ENCODE data around the gene PCK2.

The PCK2 gene

DNA sequence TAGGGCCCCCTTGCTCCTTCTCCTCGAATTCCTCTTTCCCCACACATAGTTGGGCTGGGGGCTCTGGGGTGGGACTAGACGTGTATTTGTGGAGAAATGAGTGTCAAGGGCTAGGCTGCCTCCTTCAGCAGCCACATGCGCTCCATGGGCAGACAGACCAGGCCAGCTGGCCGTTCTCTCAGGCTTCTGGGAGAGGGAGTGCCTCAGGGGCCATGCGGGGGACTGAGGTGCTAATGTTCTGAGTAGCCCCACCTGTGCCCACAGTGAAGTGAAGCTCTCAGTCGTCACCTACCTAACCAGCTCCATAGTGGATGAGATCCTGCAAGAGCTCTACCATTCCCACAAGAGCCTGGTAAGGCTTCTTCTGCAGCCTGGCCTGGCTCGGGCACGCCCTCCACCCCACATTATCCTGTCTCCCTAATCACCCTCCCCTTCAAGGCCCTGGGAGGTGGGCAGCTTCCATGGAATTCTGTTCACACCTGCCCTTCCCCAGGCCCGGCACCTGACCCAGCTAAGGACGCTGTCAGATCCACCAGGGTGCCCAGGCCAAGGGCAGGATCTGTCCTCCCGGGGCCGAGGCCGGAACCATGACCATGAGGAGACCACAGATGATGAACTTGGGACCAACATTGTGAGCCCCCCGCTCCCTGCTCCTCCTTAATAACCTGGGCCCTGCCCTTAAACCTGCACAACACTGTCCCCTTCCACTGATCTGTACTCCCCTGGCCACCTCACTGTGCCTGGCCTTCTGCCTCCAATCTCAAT, 31.7 kb upstream of the PCK2 start:
- DNase-seq: no peak

GRCh38 chr14:24063263-24063836, 30.8 kb upstream of the PCK2 start:
- DNase-seq: no peak

- DNase-seq: no peak
Measured at GRCh38 chr14:24064091-24064795, 29.9 kb upstream of the PCK2 start.

DNA sequence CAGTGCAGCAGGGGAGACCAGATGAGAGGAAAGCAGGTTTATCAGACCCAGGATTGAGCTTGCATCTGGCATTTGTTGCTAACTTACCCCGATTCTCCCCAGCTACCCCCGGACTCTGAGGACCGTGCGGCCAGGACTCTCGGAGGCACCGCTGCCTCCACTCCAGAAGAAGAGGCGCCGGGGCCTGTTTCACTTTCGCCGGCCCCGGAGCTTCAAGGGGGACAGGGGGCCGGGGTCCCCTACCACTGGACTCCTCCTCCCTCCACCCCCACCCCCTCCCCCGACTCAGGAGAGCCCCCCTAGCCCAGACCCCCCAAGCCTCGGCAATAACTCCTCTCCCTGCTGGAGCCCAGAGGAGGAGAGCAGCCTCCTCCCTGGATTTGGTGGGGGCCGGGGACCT, 29.3 kb upstream of the PCK2 start:
- no peak for DNase-seq

DNA sequence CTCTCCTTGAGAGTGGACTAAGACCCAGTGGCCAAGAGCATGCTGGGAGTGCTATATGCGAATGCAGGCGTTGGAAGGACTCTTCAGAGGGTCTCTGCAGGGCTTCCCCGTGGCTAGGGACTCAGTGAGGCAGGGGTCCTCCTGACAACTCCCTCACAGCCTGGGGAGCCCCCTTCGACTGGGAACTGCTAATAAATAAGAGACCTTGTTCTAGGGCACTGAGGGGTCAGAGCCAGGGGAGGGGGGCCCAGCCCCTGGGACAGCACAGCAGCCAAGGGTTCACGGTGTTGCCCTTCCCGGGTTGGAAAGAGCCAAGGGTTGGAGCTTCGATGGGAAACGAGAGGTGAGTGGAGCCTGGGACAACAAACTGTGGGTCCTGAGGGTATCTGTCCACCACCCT, 28.7 kb upstream of the PCK2 start:
- no peak for DNase-seq

GRCh38 chr14:24066496-24067132, 27.5 kb upstream of the PCK2 start:
- DNase-seq: no peak

- no peak for DNase-seq
Measured at GRCh38 chr14:24067133-24068082, 26.7 kb upstream of the PCK2 start.

GRCh38 chr14:24068711-24069410, 25.2 kb upstream of the PCK2 start:
- DNase-seq: no peak

- no peak for DNase-seq
Measured at GRCh38 chr14:24069411-24069735, 24.7 kb upstream of the PCK2 start.

DNA sequence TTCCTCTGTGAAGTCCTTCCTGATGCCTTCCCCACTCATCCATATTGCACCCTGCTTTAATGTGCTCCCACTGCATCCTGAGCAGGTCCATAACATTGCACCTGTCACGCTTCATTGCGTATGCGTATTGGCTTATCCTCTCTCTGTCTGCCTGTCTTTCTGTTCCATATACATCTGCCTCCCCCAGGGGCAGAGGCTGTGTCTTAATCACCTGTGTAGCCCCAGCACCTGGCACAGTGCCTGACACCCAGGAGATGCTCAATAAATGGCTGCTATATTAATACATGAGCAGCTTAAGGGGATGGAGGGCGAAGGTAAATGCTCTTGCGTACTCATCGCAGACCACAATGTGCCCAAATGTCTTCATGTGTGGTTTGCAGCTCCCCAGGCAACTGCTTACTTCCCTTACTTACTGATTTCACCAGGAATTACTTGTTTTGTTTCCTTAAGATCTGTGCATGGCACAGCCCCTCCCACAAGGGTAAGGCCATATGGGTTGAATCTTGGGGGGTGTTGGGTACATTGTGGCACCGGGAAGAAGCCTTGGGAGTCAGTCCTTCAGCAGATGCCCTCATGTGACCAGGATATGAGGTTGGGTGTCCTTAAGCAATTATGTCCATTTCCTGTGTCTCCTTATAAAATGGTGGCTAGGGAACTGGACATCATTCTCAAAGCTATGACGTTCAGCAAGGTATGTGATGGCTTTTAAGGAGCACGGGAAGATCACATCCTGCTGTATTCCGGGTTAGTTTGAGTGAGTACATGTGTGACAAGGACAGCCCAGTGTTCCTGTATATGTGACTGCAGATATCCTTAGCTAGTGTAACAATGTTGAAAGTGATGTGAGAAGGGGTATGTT, 23.6 kb upstream of the PCK2 start:
- no peak for DNase-seq

- DNase-seq: no peak
Measured at GRCh38 chr14:24071144-24071697, 22.9 kb upstream of the PCK2 start, which contains the start of gene CPNE6. CPNE6 (plus strand) TSS chr14:24071562; CDS start chr14:24072937, 1,375 bp downstream.

GRCh38 chr14:24071836-24072430, 22.2 kb upstream of the PCK2 start:
- no peak for DNase-seq

DNA sequence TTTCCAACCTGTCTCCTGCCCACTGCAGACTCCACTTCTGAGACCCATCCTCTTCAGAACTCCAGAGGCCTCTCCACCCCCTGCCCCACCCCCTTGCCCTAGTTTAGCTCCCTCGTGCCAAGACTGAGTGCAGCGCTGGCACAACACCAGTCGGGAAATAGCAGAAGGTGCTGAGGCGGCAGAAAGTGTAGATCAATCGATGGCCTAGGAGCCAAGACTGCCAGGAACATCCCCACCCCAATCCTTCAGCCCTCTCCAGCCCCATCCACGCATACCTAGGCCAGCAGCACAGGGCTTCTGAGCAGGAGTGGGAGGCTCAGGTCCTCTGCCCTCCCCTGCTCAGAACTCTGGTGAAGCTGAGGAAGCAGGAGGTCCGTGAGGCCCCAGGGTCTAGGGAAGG, 21.7 kb upstream of the PCK2 start:
- no peak for DNase-seq

- no peak for DNase-seq
Measured at GRCh38 chr14:24072881-24073877, 20.9 kb upstream of the PCK2 start.

DNA sequence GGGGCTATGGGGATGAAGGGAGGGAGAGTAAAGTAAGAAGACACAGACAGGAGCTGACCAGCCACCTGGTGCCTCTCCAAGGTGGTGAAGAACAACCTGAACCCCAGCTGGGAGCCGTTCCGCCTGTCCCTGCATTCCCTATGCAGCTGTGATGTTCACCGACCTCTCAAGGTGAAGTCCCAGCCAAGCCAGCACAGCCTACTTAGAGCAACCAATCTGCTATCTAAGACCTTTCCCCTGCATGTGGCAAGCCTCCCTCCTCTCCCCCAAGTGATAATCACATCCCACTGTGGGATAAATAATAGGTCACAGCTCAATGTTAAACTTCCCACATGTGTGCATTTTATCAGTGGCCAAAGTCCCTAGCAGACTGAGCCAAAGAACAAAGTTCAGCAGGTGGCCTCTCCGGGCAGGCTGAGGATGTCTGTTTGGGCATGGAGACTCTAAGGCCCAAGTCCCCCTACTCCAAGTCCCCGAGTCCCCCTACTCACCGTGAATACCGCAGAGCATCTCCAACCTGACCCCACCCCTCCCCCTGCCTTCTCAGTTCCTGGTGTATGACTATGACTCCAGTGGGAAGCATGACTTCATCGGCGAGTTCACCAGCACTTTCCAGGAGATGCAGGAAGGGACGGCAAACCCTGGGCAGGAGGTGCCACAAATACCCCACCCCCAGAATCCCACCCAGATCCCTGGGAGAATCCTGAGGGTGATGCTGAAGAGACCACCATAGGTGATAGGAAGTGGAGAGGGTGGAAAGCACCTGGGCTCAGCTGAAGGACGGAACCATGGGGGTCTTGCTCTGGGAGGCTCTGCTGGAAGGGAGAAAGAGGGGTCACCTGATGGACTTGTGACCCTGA, 19.3 kb upstream of the PCK2 start:
- no peak for DNase-seq

DNA sequence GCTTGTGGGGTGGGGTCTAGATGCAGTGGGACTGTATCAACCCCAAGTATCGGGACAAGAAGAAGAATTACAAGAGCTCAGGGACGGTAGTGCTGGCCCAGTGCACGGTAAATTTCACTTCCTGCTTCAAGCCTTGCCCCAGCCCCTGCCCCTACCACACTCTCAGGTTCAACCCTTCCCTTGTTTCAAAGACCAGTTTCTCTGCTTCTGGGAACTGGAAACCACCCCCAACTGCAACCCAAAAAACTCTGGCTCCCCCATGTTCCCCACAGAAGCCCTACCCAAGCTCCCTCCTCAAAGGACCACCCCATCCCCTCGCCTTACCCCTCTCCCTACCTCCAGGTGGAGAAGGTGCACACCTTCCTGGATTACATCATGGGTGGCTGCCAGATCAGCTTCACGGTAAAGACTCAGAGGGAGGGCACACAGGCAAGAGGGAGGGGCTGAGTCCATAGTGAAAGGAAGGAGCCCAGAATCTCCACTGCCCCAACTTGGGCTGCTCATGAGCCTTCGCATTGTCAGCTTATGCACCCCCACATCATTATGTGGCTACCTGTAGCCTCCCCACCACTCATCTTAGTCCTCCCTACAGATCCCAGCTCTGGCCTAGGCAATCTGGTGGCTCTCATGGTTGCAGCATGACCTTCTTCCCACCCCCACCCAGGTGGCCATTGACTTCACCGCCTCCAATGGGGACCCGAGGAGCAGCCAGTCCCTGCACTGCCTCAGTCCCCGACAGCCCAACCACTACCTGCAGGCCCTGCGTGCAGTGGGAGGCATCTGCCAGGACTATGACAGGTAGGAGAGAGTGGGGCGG, 18.4 kb upstream of the PCK2 start:
- no peak for DNase-seq

DNA sequence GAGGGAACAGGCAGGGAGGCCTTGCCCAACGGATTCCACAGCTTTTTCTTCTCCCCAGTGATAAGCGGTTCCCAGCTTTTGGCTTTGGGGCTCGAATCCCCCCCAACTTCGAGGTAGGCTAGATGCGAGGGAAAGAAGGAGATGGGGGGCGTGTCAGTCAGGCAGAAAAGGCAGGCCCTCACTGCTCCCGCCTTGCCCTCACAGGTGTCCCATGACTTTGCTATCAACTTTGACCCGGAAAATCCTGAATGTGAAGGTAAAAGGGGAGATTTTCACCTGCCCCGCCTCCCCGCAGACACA, 17.9 kb upstream of the PCK2 start:
- no peak for DNase-seq
